HG03469 (cell line): ENCODE results near the gene CFHR4.
"Not testable (repeated sequence)": the region's sequence is repeated elsewhere in the genome, so short reads cannot be mapped to it uniquely, and the experiment has no call there.

ENCODE experiments used
- ATAC-seq: cut with Tn5 transposase; IDR thresholded peaks from one replicate; pipeline ENCODE4 v1.9.1; 2021; ENCODE audit warnings: mild to moderate bottlenecking, moderate library complexity, moderate number of reproducible peaks; ENCODE audit not compliant: unreplicated experiment

Gene CFHR4

DNA sequence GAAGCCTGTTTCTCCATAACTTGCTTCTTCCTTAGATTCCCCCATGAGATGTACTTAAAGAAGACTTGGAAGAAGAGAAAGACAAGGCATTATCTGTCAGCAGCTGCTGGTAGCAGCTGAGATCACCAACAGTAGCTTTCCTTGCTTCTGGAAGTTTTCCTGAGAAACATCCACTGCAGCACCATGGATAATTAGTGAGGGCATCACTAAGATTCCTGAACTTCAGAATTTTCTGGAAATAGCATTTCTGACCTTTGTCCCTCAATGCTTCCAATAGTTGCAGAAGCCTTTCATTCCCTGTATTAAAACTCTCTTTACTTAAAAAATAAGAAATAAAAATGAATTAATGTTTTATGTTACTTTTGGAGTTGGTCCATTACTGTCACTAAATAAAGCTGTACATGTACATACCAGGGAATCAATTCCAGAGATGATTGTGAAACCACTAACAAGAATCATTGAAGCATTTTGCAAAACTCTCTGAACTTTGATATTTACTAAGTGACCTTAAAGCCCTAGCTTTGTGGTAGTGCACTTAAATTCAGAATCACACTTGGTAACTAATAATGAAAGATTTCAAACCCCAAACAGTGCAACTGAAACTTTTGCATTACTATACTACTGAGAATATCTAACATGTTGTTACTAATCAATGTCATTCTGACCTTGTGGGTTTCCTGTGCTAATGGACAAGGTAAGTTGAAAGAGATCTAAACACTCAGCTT, at the start of gene CFHR4:
TSS of gene CFHR4 (plus strand) at position 538 of the 725 bp plus-strand sequence. CDS start at position 637, 99 bp downstream.
- ATAC-seq = peak; percentile 98

DNA sequence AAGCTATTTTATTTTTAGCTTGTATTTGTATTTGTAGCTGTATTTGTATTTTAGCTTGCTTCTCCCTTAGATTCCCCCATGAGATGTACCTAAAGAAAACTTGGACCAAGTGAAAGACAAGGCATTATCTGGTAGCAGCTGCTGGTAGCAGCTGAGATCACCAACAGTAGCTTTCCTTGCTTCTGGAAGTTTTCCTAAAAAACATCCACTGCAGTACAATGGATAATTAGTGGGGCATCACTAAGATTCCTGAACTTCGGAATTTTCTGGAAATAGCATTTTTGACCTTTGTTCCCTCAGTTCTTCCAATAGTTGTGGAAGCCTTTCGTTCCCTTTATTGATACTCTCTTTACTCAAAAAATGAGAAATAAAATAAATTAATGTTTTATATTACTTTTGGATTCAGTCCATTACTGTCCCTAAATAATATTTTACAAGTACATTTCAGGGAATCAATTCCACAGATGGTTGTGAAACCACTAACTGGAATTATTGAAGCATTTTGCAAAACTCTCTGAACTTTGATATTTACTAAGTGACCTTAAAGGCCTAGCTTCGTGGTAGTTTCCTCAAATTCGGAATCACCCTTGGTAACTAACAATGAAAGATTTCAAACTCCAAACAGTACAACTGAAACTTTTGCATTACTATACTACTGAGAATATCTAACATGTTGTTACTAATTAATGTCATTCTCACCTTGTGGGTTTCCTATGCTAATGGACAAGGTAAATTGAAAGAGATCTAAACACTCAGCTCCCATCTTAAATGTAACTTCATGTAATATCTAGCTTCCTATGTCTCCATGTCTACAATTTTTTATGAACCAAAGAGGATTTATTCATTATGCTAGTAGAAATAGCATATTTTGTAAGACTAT, 38.0 kb upstream of the CFHR4 start:
- ATAC-seq = not testable (repeated sequence)

DNA sequence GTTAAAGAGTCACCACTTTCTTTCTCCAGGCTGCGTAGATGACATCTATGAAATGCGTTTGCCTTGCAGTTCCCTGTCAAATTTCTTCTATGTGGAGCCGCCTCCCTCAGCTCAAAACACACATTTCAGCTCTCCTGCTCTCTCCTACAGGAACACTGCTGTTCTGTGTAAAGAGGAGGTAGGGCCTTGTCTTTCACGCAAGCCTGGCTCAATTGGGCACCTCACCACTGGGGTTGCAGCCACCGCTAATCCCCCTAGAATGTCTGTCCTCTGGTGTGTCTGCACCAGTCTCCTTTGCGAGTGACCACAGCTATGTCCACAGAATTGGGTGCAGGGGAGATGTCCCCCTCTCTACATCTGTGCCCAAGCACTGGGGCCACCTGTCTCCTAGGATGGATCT, 31.8 kb upstream of the CFHR4 start:
- ATAC-seq = no peak

- no peak for ATAC-seq
Observed at GRCh38 chr1:196857188-196857587, 30.7 kb upstream of the CFHR4 start.

DNA sequence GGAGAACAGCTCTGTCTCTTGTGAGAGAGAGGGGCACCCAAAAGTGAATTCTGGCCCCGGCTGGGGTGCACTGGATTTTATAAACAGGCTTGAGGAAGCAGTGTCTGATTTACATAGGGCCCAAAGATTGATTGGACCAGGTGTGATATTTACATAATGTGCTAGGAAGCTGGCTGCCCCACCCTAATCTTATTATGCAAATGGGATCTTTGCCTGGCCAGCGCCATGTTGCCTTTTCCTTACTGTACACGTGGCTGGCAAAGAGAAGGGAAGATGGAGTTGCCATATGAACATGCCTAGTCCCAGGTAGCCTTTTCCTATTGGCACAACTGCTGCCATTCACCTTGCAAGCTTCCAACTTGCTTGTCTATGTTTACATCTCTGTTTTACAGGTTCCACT, 29.0 kb upstream of the CFHR4 start:
- ATAC-seq = no peak

GRCh38 chr1:196860323-196860884, 27.4 kb upstream of the CFHR4 start:
- no peak for ATAC-seq

DNA sequence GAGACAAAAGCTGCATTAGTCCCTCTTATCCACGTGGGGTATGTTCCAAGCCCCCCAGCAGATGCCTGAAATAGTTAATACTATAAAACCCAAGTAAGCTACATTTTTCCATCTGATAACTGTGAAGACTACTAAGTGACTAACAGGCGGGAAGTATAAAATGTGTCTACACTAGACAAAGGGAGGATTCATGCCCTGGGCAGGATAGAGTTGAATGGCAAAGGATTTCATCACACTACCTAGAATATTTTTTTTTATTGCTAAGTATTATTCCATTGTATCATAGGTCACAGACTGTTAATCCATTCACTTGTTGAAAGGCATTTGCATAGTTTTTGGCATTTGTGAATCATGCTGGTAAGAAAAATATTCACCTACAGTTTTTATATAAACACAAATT, 26.4 kb upstream of the CFHR4 start:
- ATAC-seq = no peak

DNA sequence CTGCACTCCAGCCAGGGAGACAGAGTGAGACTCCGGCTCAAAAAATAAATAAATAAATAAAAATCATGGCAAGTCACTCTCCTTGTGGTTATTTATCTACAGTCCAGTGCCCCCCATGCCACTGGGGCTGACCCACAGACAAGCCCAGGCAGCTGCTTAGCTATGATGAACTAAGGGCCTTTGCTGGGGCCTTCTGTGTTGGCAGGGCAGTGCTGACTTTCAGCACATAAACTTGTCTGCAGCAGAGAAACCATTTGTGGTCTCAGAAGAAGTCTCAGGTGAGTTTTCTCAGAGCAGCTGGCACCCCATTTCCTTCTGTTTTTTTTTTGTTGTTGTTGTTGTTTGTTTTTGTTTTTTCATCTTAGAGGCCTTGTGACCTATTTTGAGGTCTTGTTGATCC, 20.9 kb upstream of the CFHR4 start:
- no peak for ATAC-seq

- ATAC-seq = no peak
Observed at GRCh38 chr1:196873385-196873784, 14.5 kb upstream of the CFHR4 start.

DNA sequence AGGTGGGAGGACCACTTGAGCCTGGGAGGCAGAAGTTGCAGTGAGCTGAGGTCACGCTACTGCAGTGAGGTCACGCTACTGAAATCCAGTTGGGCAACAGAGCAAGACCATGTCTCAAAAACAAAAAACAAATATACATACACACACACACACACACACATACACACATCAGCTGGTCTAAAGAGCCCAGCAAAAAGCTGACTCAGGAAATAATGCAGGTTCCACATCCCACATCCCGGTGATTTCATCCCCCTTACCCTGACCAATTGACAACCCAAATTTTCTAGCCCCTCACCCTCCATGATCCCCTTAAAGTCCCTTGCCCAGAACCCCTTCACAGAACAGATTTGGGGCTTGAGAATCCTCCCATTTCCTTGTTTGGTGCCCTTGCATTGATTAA, 11.9 kb upstream of the CFHR4 start:
- no peak for ATAC-seq

- ATAC-seq = no peak
Observed at GRCh38 chr1:196877964-196878363, 9.9 kb upstream of the CFHR4 start.

- ATAC-seq = not testable (repeated sequence)
Observed at GRCh38 chr1:196886560-196886959, 1.3 kb upstream of the CFHR4 start.

- no peak for ATAC-seq
Observed at GRCh38 chr1:196890668-196891067, 2.8 kb downstream of the CFHR4 start.

DNA sequence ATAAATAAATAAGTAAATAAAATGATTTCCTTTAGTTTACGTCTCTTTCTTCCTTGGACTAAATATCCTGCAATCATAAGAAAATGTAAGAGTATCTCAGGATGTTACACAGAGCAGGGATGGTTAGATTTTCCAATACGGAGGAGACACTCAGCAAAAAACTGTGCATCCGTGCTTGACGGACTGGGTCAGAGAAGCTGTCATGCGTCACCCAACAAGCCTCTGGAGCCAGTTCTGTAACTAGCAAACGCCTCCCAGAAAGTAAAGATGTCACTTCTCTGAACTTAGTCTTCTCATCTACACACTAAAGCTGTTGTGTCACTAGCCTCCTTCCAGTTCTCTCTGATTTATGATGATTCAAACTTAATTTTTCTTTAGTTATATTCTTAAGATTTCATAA, 3.4 kb downstream of the CFHR4 start:
- ATAC-seq = no peak

- ATAC-seq = no peak
Observed at GRCh38 chr1:196896355-196896754, 8.5 kb downstream of the CFHR4 start.

GRCh38 chr1:196897158-196897828, 9.4 kb downstream of the CFHR4 start:
- ATAC-seq = no peak

GRCh38 chr1:196902344-196902743, 14.5 kb downstream of the CFHR4 start:
- ATAC-seq = no peak

- ATAC-seq = no peak
Observed at GRCh38 chr1:196910215-196910614, 22.4 kb downstream of the CFHR4 start.

DNA sequence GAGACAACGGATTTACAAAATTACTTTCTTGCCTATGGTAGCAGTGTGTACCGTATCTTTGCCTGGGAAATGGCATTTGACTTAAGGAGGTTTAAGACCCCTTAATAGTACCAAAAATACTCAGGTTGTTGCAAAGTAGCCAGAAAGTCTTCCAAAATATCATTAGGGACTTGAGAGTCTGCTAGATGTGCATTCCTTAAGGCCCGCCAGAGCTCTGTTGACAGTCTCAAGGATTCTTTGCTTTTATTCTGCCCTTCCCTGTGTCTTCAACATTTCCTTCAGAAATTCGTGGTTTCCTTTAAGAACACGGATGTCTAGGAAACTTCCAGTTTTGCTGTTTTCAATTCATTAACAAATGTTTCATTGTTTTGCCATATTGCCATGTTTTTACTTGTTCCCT, 24.4 kb downstream of the CFHR4 start:
- not testable (repeated sequence) for ATAC-seq

GRCh38 chr1:196926839-196927238, 39.0 kb downstream of the CFHR4 start:
- not testable (repeated sequence) for ATAC-seq

- not testable (repeated sequence) for ATAC-seq
Observed at GRCh38 chr1:196932853-196933252, 45.0 kb downstream of the CFHR4 start.
